ENCODE results near the gene ANKRD1.
A peak's percentile ranks its signal among the peaks of the same experiment; 100 is the strongest.

ANKRD1 gene

GRCh38 chr10:90965720-90966119 lies 44.8 kb upstream of the ANKRD1 start:
- CTCF ChIA-PET: interaction anchor here (0.6 to 1.7 kb wide), 2 partner anchors 51 to 54 kb away, joined by 4 to 5 read pairs; no protein-coding TSS in a partner anchor
- no peak overlapping the region for H3K27ac ChIP-seq
- POLR2A ChIA-PET (ENCODE audit: low non-redundant PET): no interaction called here
- no peak for TF ChIP-seq CTCF (conservative IDR thresholded peaks at IDR 0.05; ENCODE audit: low read depth)
- no peak for DNase-seq (ENCODE audit: low spot score)

- no peak overlapping the region for H3K27ac ChIP-seq
- POLR2A ChIA-PET (ENCODE audit: low non-redundant PET): no interaction called here
- TF ChIP-seq CTCF (conservative IDR thresholded peaks at IDR 0.05; ENCODE audit: low read depth): no peak
- no peak for DNase-seq (ENCODE audit: low spot score)
- CTCF ChIA-PET: no interaction called here
Observed at GRCh38 chr10:90964781-90965465, 44.0 kb upstream of the ANKRD1 start.

- TF ChIP-seq CTCF (conservative IDR thresholded peaks at IDR 0.05; ENCODE audit: low read depth): no peak
- ChIA-PET CTCF (no interaction called here), POLR2A (ENCODE audit: low non-redundant PET) (no interaction called here)
Observed at GRCh38 chr10:90963331-90963730, 42.4 kb upstream of the ANKRD1 start.

GRCh38 chr10:90960355-90960814 lies 39.5 kb upstream of the ANKRD1 start:
- peak; percentile 48 for DNase-seq (ENCODE audit: low spot score)
- no peak for TF ChIP-seq CTCF (conservative IDR thresholded peaks at IDR 0.05; ENCODE audit: low read depth)
- CTCF ChIA-PET: interaction anchor here (0.6 kb wide), 1 partner anchor 48 kb away, joined by 3 read pairs; no protein-coding TSS in a partner anchor
- no peak overlapping the region for H3K27ac ChIP-seq
- POLR2A ChIA-PET (ENCODE audit: low non-redundant PET): no interaction called here

More at GRCh38 chr10:90963331-90963730, 42.4 kb upstream of the ANKRD1 start:
- no peak for DNase-seq (ENCODE audit: low spot score)
- H3K27ac ChIP-seq: no peak overlapping the region

- no peak for TF ChIP-seq CTCF (conservative IDR thresholded peaks at IDR 0.05; ENCODE audit: low read depth)
- no peak for DNase-seq (ENCODE audit: low spot score)
- ChIA-PET CTCF (interaction anchor here (0.6 kb wide), 1 partner anchor 47 kb away, joined by 3 read pairs; no protein-coding TSS in a partner anchor), POLR2A (ENCODE audit: low non-redundant PET) (no interaction called here)
- no peak overlapping the region for H3K27ac ChIP-seq
Observed at GRCh38 chr10:90959826-90960225, 38.9 kb upstream of the ANKRD1 start.

GRCh38 chr10:90958781-90959180 lies 37.9 kb upstream of the ANKRD1 start:
- H3K27ac ChIP-seq: no peak overlapping the region
- ChIA-PET POLR2A (ENCODE audit: low non-redundant PET) (no interaction called here), CTCF (no interaction called here)
- DNase-seq (ENCODE audit: low spot score): no peak
- no peak for TF ChIP-seq CTCF (conservative IDR thresholded peaks at IDR 0.05; ENCODE audit: low read depth)

Data from RWPE1 (cell line).